OCI-LY1 (cell line): ENCODE measurements around the gene POLR3E.

Source experiments
- EZH2 ChIP-seq: fragments of 200-600 bp; sonication (generic), shearing (Covaris generic); IDR thresholded peaks from 2 replicates; pipeline ENCODE4 v1.8.0; 2017; ENCODE audit warnings: borderline replicate concordance, mixed run types, mild to moderate bottlenecking, antibody characterized with exemption, low read length, moderate library complexity, mixed read lengths
- TF ChIP-seq, protein P1 (sequence below): fragments of 200-600 bp; sonication (generic), shearing (Covaris generic); IDR thresholded peaks from 2 replicates; pipeline ENCODE4 v1.5.1; 2017; ENCODE audit warnings: mild to moderate bottlenecking, antibody characterized with exemption, low read length, moderate library complexity, mixed read lengths

DNA sequence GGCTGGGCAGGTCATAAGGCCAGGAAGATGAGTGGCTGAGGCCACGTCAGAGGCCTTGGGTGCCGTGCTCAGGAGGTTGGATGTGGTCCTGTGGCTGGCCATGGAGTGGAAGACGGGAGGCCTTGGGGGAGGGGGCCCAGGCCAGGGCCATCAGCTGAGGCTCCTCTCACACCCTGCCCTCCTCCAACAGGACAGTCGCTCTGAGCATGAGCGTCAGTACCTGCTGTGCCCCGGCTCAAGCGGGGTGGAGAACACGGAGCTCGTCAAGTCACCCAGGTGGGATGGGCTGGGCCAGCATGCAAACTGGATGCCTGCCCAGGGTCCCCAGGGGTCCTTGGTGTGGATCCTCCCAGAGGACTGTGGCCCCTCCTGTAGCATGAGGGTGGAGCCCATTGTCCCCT, 19.2 kb downstream of the POLR3E start:
- TF ChIP-seq, protein P1, sequence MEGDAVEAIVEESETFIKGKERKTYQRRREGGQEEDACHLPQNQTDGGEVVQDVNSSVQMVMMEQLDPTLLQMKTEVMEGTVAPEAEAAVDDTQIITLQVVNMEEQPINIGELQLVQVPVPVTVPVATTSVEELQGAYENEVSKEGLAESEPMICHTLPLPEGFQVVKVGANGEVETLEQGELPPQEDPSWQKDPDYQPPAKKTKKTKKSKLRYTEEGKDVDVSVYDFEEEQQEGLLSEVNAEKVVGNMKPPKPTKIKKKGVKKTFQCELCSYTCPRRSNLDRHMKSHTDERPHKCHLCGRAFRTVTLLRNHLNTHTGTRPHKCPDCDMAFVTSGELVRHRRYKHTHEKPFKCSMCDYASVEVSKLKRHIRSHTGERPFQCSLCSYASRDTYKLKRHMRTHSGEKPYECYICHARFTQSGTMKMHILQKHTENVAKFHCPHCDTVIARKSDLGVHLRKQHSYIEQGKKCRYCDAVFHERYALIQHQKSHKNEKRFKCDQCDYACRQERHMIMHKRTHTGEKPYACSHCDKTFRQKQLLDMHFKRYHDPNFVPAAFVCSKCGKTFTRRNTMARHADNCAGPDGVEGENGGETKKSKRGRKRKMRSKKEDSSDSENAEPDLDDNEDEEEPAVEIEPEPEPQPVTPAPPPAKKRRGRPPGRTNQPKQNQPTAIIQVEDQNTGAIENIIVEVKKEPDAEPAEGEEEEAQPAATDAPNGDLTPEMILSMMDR, result no peak
- TF ChIP-seq EZH2, result no peak
